K562 (cell line): ENCODE results near the gene MGST2. TPM values are rescaled to one million over a fixed set of nuclear protein-coding genes. Genes with fewer than 3 reads are reported as not detected.

Source experiments
- ATAC-seq: fragments of 200-7000 bp; cut with Tn5 transposase; 3 replicates; pipeline ENCODE4 v1.9.1; 2020; ENCODE audit warnings: moderate library complexity
- BruUV-seq: library from RNA; stranded (reverse); fragments of 400-500 nt; replicated peaks from 2 replicates; lab custom pipeline; 2021; lab: Mats Ljungman, UMichigan
- CTCF ChIA-PET: fragments of 300-600 bp; formaldehyde crosslinking; extraction: SDS; loops from one replicate; lab custom pipeline; 2021; ENCODE audit warnings: low intra/inter-chr PET ratio; lab: Yijun Ruan, JAX
- POLR2A ChIA-PET: fragments of 300-600, 350-650 bp; sonication (Branson Sonifier 250); formaldehyde crosslinking; extraction: SDS; loops from one replicate; lab custom pipeline; 2021; ENCODE audit warnings: antibody characterized with exemption, inconsistent platforms; lab: Yijun Ruan, JAX
- DNase-seq, 4 experiments: peaks; one replicate each; pipeline versions ENCODE4 v3.0.0 to v3.0.0-alpha.2; 2011 to 2018; ENCODE audit warnings: low spot score in 3 of 4, mixed read lengths in 3 of 4; ENCODE audit errors: extremely low read depth in 1 of 4
- FAIRE-seq: peaks from 2 replicates; lab custom pipeline; 2011; peaks lifted over from hg19 to GRCh38; lab: Jason Lieb, UNC
- H2AFZ ChIP-seq: 2 replicates; pipeline ENCODE4 v1.6.0; 2011; ENCODE audit warnings: low read depth, low read length, control low read depth, inconsistent platforms
- H3K27ac ChIP-seq: fragments of 200-600 bp; 3 replicates; pipeline ENCODE4 v1.8.0; 2011; ENCODE audit warnings: low read depth, mild to moderate bottlenecking, control low read depth, inconsistent platforms, low read length, moderate library complexity, mixed read lengths; ENCODE audit errors: extremely low read depth
- H3K27me3 ChIP-seq, 2 experiments: fragments of 300-600 bp in 1 of 2; 2 replicates in 1 of 2; 3 replicates in 1 of 2; pipeline versions ENCODE4 v1.6.0 to v1.8.0; 2011; ENCODE audit warnings: inconsistent platforms in 2 of 2, low read length in 2 of 2, mild to moderate bottlenecking in 1 of 2, mixed read lengths in 1 of 2, moderate library complexity in 1 of 2; ENCODE audit not compliant: control insufficient read depth in 2 of 2, insufficient read depth in 2 of 2
- H3K36me3 ChIP-seq: fragments of 300-600 bp; 3 replicates; pipeline ENCODE4 v1.8.0; 2011; ENCODE audit warnings: mild to moderate bottlenecking, low read length, inconsistent platforms; ENCODE audit not compliant: control insufficient read depth, insufficient read depth
- H3K4me1 ChIP-seq, 2 experiments: fragments of 200-600 bp in 1 of 2; replicated peaks in 1 of 2; 2 replicates in 1 of 2; 3 replicates in 1 of 2; pipeline versions ENCODE4 v1.5.1 to v1.8.0; 2011; ENCODE audit warnings: inconsistent platforms in 2 of 2, low read length in 2 of 2, mild to moderate bottlenecking in 1 of 2, mixed read lengths in 1 of 2, moderate library complexity in 1 of 2; ENCODE audit not compliant: control insufficient read depth in 2 of 2, insufficient read depth in 2 of 2
- H3K4me2 ChIP-seq: 2 replicates; pipeline ENCODE4 v1.6.1; 2011; ENCODE audit warnings: low read length, control low read depth, inconsistent platforms, mixed read lengths; ENCODE audit not compliant: insufficient read depth
- H3K4me3 ChIP-seq: fragments of 200-600 bp; sonication (generic), shearing (Covaris generic); 2 replicates; pipeline ENCODE4 v1.5.1; 2016; ENCODE audit warnings: control low read depth, inconsistent platforms
- H3K79me2 ChIP-seq: fragments of 200-600 bp; 3 replicates; pipeline ENCODE4 v1.8.0; 2011; ENCODE audit warnings: low read length, inconsistent platforms; ENCODE audit not compliant: control insufficient read depth, insufficient read depth
- H3K9ac ChIP-seq, 2 experiments: 2 replicates each; pipeline versions ENCODE4 v1.6.0 to v1.6.1; 2011; ENCODE audit warnings: low read depth in 2 of 2, low read length in 2 of 2, control low read depth in 1 of 2, inconsistent platforms in 1 of 2, mild to moderate bottlenecking in 1 of 2, mixed read lengths in 1 of 2; ENCODE audit not compliant: insufficient read depth in 1 of 2
- H3K9me1 ChIP-seq: one replicate; pipeline ENCODE4 v1.6.0; 2011; ENCODE audit warnings: inconsistent platforms, mild to moderate bottlenecking, low read length, moderate library complexity; ENCODE audit not compliant: control insufficient read depth, insufficient read depth
- H3K9me3 ChIP-seq: replicated peaks from 2 replicates; pipeline ENCODE4 v1.5.1; 2011; ENCODE audit warnings: low read depth, low read length, inconsistent platforms; ENCODE audit not compliant: control insufficient read depth, insufficient read depth
- H4K20me1 ChIP-seq: replicated peaks from 2 replicates; pipeline ENCODE4 v1.6.1; 2011; ENCODE audit warnings: low read length, inconsistent platforms, mixed read lengths; ENCODE audit not compliant: control insufficient read depth, insufficient read depth
- FOXM1 ChIP-seq, 2 experiments: fragments of 450-650 bp in 1 of 2; sonication (generic) in 1 of 2; formaldehyde crosslinking in 1 of 2; IDR thresholded peaks; 2 replicates each; pipeline versions ENCODE4 v1.6.1 to v1.9.0; 2017 to 2022; ENCODE audit warnings: low read depth in 2 of 2, mild to moderate bottlenecking in 2 of 2, missing genetic modification reagents in 1 of 2, moderate library complexity in 1 of 2
- XRCC3 ChIP-seq: fragments of 450-650 bp; IDR thresholded peaks from 2 replicates; pipeline ENCODE4 v1.6.1; 2017; ENCODE audit warnings: mild to moderate bottlenecking, moderate library complexity
- WGBS: fragments of 100-300 bp; shearing (Covaris generic); methylation state at CpG from one replicate; pipeline ENCODE4 v1.1.6; 2016; ENCODE audit warnings: low coverage, mixed read lengths; ENCODE audit not compliant: insufficient coverage; ENCODE audit errors: missing lambda C conversion rate; 5-methylcytosine and 5-hydroxymethylcytosine counted together
- in situ Hi-C: fragments of 300-500 bp; cut with MboI; formaldehyde crosslinking; loops from 4 replicates; pipeline ENCODE4 v1.15.0; 2018; ENCODE audit warnings: inconsistent platforms, mixed read lengths
- intact Hi-C: fragments of 100-400 bp; cut with micrococcal nuclease; formaldehyde crosslinking; loops from 2 replicates; pipeline ENCODE4 v1.14.2; 2022
- polyA plus RNA-seq, 8 experiments: library from polyadenylated mRNA; depleted of rRNA in 4 of 8; stranded (reverse) in 5 of 8; unstranded in 3 of 8; fragments of >200 nt; fragmentation: Nextera tagmentation in 2 of 8; fragmentation: Illumina TruSeq in 1 of 8; extraction: Ambion mirVana in 2 of 8; extraction: Trizol in 1 of 8; gene quantifications; 2 replicates each; pipeline versions ENCODE4 v1.2.1 to v1.2.3, GENCODE V29; 2011 to 2014; ENCODE audit warnings: inconsistent platforms in 1 of 8, missing spikeins in 1 of 8
- total RNA-seq, 7 experiments: library from RNA; depleted of rRNA in 6 of 7; stranded (reverse); fragments of >200 nt in 6 of 7; fragmentation: Illumina TruSeq in 2 of 7; extraction: Trizol in 2 of 7; gene quantifications; 2 replicates each; pipeline versions ENCODE4 v1.2.1 to v1.2.3, GENCODE V29; 2011 to 2021; ENCODE audit warnings: low replicate concordance in 1 of 7
- TF ChIP-seq, protein P1 (sequence below): sonication (generic); formaldehyde crosslinking; IDR thresholded peaks from 2 replicates; pipeline ENCODE4 v1.9.0; 2022; ENCODE audit warnings: mild to moderate bottlenecking, missing genetic modification reagents
- TF ChIP-seq, protein P2 (sequence below), 2 experiments: fragments of 450-650 bp; formaldehyde crosslinking in 1 of 2; IDR thresholded peaks; 2 replicates each; pipeline versions ENCODE4 v1.4.0 to v1.6.1; 2014 to 2020; ENCODE audit warnings: mild to moderate bottlenecking in 2 of 2, borderline replicate concordance in 1 of 2, low read depth in 1 of 2

Gene MGST2
- total and polyA plus RNA-seq, 9 of the 15 experiments (the other 6 are each of a cell fraction or from before 2014, with no cell fraction given): 38.7 to 115 (median 84.6) TPM

DNA sequence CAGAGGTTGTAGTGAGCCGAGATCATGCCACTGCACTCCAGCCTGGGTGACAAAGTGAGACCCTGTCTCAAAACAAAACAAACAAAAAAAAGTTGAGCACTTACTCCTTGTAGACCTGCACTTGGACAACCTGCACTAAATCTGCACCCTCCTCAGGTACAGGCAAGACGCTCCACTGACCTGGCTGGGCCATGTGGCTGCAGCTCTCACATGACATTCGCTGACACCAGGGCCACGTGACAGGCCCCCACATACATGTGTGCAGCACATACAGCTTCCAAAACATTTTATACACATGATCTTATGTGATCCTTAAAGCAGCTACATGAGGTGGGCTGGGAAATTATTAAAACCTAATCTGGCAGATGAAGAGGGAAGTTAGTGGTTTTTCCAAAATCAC, 62.5 kb downstream of the MGST2 start (continued):
- TF ChIP-seq, protein P1, sequence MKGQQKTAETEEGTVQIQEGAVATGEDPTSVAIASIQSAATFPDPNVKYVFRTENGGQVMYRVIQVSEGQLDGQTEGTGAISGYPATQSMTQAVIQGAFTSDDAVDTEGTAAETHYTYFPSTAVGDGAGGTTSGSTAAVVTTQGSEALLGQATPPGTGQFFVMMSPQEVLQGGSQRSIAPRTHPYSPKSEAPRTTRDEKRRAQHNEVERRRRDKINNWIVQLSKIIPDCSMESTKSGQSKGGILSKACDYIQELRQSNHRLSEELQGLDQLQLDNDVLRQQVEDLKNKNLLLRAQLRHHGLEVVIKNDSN: peak; percentile 54
- TF ChIP-seq XRCC3: no peak
- TF ChIP-seq FOXM1 (IDR thresholded peaks at IDR 0.05; ENCODE audit: low read depth): no peak
- no peak for TF ChIP-seq FOXM1 (CRISPR knock-in tag; IDR thresholded peaks at IDR 0.05; ENCODE audit: low read depth)

DNA sequence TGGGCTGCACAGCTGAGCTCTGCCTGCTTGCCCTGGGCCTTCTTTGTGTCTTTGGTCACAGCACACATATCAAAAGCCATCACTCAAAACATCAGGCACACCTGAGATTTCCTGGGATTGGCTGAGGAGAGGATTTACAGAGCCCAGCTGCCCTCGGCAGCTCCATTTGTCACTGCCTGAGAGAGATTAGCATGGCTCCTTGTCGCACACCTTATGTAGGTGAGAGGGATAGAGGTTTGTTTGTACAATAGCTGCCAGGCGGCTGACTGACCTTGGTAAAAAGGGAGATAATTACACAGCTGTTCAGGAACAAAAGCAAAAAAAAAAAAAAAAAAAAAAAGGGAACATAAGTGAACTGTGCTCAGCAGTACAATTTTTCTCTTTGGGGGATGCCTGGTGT, 63.2 kb downstream of the MGST2 start:
- Histone ChIP-seq H2AFZ (no peak overlapping the region), H3K9ac (no peak overlapping the region), H3K4me3 (no peak overlapping the region), H3K9me3 (no peaks in the 10 kb centered on the region), H3K79me2 (no peaks in the 10 kb centered on the region), H3K4me1 (peaks cover 0 to 8% of the 10 kb centered on the region in 2 experiments; a peak in 2 of 5 replicates), H3K27me3 (peaks cover 0 to 12% of the 10 kb centered on the region in 2 experiments; a peak in 2 of 5 replicates), H4K20me1 (no peaks in the 10 kb centered on the region), H3K27ac (no peak overlapping the region), H3K36me3 (no peaks in the 10 kb centered on the region), H3K4me2 (no peak overlapping the region), H3K9me1 (no peaks in the 10 kb centered on the region)
- WGBS: 35% methylated on average over 3 of the region's 3 CpGs
- CTCF ChIA-PET: no interaction called here
- in situ Hi-C loops: no loop called here
- ATAC-seq: no peak
- no TSS peak for BruUV-seq
- no peak for DNase-seq
- TF ChIP-seq, protein P2, sequence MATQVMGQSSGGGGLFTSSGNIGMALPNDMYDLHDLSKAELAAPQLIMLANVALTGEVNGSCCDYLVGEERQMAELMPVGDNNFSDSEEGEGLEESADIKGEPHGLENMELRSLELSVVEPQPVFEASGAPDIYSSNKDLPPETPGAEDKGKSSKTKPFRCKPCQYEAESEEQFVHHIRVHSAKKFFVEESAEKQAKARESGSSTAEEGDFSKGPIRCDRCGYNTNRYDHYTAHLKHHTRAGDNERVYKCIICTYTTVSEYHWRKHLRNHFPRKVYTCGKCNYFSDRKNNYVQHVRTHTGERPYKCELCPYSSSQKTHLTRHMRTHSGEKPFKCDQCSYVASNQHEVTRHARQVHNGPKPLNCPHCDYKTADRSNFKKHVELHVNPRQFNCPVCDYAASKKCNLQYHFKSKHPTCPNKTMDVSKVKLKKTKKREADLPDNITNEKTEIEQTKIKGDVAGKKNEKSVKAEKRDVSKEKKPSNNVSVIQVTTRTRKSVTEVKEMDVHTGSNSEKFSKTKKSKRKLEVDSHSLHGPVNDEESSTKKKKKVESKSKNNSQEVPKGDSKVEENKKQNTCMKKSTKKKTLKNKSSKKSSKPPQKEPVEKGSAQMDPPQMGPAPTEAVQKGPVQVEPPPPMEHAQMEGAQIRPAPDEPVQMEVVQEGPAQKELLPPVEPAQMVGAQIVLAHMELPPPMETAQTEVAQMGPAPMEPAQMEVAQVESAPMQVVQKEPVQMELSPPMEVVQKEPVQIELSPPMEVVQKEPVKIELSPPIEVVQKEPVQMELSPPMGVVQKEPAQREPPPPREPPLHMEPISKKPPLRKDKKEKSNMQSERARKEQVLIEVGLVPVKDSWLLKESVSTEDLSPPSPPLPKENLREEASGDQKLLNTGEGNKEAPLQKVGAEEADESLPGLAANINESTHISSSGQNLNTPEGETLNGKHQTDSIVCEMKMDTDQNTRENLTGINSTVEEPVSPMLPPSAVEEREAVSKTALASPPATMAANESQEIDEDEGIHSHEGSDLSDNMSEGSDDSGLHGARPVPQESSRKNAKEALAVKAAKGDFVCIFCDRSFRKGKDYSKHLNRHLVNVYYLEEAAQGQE (IDR thresholded peaks at IDR 0.05; ENCODE audit: borderline replicate concordance): no peak
- TF ChIP-seq, protein P2 (CRISPR knock-in tag; IDR thresholded peaks at IDR 0.05; ENCODE audit: low read depth): no peak
- no peak for FAIRE-seq
- intact Hi-C loops: no loop called here
- POLR2A ChIA-PET: no interaction called here
